Stromal cell of bone marrow (primary cell): ENCODE measurements around the gene ZNF135.

Experiments
- DNase-seq: peaks from one replicate; pipeline ENCODE4 v3.0.0-alpha.2; 2012; ENCODE audit warnings: low read depth

The ZNF135 gene

GRCh38 chr19:58046856-58047255 lies 12.2 kb upstream of the ZNF135 start:
- DNase-seq, result no peak

- DNase-seq, result no peak
Measured at GRCh38 chr19:58047672-58048071, 11.4 kb upstream of the ZNF135 start.

DNA sequence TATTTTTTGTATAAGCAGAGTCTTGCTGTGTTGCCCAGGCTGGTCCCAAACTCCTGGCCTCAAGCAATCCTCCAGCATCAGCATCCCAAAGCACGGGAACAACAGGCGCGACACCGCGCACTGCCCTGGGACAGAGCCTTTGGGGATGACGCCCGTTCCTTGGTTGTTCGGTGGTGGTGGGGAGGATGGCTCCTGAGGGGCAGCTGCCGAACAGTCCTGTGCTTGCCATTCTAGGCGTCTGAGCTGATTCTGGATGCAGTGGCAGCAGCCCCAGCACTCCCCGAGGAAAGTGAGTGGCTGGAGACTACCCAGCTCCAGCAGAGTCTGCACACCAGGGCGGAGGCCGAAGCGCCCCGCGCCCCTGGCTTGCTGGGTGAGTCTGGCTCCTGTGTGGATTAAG lies 6.8 kb upstream of the ZNF135 start:
- DNase-seq, result no peak

DNA sequence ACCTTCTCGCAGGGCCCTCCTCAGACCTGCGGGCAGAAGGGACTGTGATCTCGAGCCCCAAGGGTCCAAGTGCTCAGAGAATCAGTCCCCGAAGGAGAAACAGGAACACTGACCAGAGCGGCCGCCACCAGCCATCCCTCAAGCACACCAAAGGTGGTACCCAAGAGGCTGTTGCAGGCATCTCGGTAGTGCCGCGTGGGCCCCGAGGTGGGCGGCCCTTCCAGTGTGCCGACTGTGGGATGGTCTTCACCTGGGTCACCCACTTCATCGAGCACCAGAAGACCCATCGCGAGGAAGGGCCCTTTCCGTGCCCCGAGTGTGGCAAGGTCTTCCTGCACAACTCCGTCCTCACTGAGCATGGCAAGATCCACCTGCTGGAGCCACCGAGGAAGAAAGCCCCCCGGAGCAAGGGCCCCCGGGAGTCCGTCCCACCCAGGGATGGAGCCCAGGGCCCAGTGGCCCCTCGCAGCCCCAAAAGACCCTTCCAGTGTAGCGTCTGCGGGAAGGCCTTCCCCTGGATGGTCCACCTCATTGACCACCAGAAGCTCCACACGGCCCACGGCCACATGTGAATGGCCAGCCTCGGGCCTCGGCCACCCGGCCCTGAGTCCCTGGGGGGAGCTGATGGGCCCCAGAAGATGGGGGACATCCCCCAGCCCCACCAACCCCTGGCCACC lies 5.5 kb upstream of the ZNF135 start:
- no peak for DNase-seq

GRCh38 chr19:58054901-58055874 lies 3.9 kb upstream of the ZNF135 start:
- peak; percentile 4 for DNase-seq

GRCh38 chr19:58056261-58056660 lies 2.8 kb upstream of the ZNF135 start:
- no peak for DNase-seq

GRCh38 chr19:58056861-58057260 lies 2.2 kb upstream of the ZNF135 start:
- DNase-seq, result no peak

DNA sequence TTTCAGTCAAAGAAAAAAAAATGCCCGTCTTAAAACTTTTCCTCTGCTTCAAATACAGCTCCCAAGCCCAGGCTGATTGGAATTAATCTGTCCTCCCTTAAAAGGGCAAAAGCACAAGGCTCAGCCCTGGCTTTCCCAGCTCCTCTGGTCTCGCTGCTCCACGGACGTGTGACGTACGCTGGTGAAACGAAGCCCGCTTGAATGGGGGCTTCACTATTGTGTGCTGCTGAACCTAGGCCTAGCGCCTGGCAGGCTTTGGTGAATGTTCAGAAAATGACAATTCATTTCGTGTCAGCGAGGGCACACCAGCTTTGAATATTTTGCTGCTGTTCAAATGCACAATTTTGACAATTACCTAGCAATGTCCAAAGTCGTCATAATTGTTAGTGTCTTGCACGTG lies 615 bp upstream of the ZNF135 start:
- DNase-seq, result no peak

GRCh38 chr19:58059671-58060078 lies 593 bp downstream of the ZNF135 start:
- no peak for DNase-seq

DNA sequence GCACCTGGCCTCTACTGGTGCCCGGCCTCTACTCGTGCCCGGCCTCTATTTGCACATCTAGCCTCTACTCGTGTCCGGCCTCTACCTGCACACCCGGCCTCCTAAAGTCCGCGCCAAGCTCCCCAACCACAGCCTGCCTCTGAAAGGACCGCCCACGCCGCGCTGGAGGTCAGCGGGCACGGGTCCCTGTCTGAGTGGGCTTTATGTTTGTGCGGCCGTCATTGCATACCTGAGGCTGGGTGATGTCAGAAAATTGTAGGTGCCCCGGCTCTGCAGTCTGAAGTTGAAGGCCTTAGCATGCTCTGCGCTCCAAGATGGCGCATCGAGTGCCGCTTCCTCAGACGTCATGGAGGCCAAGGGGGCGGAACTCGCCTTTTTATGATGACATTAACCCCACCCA lies 1.1 kb downstream of the ZNF135 start:
- no peak for DNase-seq

DNA sequence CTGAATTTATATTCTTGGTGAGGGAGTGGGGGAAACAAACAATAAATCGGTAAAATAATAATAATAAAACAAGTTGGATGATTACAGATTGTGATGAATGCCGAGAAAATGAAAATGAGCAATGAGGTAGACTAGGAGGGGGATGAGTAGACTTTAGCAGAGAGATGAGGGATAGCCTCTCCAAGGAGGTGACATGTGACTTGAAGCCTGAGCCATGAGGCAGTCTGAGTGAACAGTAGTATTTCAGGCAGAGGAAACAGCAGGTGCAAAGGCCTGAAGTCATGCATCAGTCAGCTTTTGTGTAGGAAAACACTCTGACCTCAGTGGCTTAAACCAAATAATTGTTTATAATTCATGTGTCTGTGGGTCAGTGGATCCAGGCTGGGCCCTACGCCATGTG lies 4.6 kb downstream of the ZNF135 start:
- DNase-seq, result no peak

GRCh38 chr19:58067240-58067912 lies 8.3 kb downstream of the ZNF135 start:
- no peak for DNase-seq

- no peak for DNase-seq
Measured at GRCh38 chr19:58079792-58080191, 20.7 kb downstream of the ZNF135 start.

GRCh38 chr19:58083021-58083420 lies 23.9 kb downstream of the ZNF135 start:
- DNase-seq, result no peak

GRCh38 chr19:58084596-58085347 lies 25.7 kb downstream of the ZNF135 start:
- no peak for DNase-seq

DNA sequence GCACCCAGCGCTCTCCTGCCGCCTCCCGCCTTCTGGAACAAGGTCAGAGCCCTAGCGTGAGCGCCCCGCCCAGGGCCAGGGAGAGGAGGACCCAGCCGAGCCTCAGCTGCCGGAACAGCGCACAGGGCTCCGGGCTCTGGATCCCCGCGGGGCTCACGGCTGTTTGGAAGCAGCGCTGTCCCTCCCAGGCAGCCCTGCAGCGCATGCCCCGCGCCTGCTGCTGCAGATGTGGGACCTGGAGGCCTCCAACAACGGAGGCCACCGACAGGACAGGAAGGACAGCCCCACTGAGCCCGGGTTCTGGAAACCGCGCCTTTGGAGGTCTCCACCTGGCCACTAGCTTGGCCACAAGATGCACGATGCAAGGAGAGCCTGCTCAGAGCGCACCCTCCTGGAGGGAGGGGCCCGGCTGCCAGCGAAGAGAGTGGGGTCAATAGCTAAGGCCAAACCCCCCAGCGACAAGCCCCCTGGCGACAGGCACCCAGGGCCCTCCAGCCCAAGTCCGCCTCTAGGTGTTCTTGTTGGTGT lies 26.3 kb downstream of the ZNF135 start:
- DNase-seq, result no peak

- no peak for DNase-seq
Measured at GRCh38 chr19:58086825-58087710, 28.0 kb downstream of the ZNF135 start.

GRCh38 chr19:58088521-58089052 lies 29.5 kb downstream of the ZNF135 start:
- DNase-seq, result no peak

GRCh38 chr19:58089846-58090245 lies 30.8 kb downstream of the ZNF135 start:
- no peak for DNase-seq

DNA sequence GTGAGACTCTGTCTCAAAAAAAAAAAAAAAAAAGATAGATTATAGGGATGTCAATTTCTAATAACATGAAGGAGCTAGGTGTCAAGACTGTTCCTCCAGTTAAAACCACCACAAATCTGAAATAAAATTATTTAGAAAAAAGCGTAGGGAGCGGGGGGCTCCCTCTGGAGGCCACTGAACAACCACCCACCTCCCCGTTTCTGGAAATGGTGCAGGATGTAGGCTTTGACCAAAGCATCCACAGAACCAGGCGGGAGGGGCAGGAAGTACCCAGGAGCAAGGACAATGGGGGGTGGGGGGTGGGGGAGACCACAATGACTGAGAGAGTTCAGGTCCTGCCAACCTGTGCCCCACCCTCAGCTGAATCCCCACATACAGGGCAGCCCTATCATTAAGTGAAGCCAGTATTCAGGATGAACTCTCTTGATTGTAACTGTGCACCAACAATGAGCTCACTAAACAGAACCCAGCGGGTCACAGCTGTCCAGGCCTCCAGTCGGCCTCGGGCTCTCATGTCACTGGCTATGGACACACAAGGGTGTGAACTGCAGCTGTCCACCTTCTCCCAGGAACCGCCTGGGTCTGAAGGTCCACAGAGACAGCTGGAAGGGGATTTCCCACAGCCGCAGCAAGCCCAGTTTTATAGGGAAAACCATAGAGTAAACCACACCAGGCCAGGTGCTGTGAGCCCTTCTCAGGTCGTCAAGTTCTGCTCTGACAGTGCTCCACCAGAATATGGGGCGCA lies 32.3 kb downstream of the ZNF135 start:
- no peak for DNase-seq
